Inflammatory macrophage (primary cell): ENCODE data around the gene CYSLTR2.

Experiments
- DNase-seq, 2 donors: peaks; one replicate each; pipeline ENCODE4 v3.0.0-alpha.2; 2020 to 2022

The CYSLTR2 gene

DNA sequence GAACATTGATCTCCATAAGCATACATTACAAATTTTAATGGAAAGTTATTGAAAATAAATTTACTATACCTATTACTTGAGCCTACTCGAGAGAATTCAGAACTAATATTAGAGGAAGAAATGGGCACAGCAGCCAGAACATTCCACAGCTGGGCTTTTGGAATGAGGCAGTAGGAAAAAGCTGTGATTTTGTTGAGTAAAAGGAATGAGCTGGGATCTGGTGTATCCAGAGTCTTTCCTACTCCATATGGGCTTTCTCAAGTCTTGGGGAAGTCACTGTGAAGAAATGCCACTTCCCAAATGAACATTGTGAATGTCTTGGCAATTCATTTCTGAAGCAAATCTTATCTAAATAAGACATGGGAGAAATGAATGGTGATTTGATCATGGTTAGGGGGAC is 93.1 kb downstream of the CYSLTR2 start:
- no peak for DNase-seq

DNA sequence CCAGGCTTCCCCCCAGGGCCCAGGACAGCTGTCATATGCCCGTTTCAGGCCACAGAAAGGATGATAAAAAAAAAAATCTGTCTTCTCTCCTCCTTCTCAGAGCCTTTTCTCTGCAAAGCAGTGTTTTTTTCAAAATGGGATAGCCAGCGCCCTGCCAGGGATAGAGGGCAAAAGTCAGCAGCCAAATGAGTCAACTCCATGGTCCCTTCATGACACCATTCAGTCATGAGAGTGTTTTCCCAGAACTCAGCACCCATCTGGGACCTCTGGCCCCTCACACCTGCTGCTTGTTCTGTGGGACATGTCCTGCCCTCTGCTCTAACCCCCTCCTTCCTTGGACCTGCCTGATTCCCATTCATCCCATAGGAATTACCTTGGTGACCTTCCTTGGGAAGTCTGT is 95.0 kb downstream of the CYSLTR2 start:
- DNase-seq, result no peak

DNA sequence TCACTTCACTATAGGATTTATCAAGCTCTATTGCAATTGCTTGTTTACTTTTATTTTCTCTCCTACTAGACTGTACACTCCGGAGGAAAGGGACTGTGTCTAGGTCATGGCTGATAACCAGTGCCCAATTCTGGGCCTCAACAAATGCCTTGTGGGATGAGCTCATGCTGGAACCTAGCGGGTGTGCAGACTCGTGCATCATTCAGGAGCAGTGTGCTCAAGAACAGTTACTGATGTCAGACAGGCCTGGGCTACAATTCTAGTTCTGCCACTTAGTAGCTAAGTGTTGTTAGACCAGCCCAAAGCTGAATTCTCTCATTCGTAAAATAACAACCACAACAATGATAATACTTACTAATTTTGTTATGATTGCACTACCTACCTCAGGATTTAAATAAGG is 95.4 kb downstream of the CYSLTR2 start:
- no peak for DNase-seq

DNA sequence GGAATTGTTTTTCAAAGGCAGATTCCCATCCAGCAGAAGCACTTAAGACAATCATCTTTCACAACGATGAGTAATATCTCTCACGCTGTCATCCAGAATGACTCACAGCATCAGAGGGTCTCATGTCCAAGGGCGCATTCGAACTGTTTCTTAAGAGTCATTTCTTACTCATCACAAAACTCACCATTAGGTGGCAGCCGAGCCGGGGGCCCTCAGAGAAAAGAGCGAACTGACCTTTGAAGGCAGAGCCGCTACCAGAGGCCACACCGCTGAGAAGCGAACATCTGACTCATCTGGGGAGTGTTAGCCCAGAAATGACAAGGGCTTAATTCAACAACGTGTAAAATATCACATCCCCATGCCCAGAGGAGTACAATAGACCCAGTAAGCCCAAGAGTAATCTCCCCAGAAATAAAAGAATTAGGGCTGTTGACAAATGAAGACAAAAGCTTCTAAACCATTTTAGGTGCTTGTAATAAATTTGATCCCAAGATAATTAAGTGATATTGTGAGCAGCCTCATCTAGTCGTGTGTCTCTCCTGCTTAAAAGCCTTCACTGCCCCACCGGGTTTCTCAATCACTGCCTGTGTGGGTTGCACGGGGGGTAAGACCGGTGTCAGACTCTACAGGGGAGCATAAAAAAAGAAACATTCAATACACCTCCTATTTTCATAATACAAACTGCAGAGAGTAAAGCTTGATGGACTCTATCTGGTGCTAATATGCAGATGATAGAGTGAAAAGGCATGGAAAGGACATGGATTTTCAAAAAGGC is 96.2 kb downstream of the CYSLTR2 start:
- DNase-seq, result peak; percentile 87 to 91

DNA sequence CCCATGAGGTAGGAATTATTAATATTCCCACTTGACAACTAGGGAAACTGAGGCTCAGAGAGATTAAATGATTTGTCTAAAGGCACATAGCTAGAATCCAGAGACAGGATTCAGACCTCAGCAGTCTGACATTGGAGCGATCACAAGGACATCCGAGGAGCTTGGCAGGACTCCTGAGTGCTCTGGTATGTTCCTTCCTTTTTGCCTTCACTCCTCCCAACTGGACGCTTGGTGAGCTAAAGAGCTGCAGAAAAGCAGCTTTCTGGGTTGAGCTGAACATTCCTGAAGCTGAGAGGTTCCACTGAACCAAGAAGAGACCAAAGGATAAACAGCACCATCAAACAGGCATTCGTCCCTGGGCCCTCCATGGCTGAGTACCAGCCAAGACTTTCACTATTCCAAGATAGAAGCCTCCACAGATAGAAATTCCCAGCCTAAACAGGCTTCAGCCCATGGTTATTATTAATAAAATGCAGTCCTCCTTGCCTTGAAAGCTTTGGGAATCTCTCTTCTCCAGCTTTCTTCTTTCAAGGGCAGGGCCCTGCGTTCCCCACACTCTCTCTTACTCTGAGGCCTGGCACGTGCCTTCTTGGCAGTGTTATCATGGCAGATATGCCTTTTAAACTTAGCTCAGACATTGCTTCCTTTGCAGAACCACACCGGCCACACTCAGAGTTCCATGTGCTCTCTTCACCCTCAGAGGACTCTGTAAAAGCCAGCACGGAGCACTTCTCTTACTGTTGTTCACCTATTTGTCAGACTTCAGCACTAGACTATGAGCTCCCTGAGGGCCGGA is 97.1 kb downstream of the CYSLTR2 start:
- DNase-seq, result no peak

DNA sequence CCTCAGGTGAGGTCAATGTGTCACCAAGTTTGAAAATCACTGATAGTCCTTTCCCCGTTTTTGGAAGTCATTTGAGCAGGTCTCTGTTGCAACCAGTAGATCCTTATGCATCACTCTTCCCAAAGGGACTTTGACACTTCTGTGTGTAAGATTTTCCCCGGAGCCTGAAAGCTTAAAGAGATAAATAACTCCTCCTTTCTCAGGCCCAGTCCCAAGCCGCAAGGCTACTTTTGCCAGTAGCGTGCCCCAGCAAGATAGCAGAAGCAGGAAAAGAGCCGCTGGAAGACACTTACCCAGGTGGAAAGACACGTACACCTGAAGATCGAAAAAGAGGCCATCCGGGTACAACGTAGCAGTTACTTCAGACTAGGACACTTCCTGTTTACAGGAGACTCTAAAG is 106.9 kb downstream of the CYSLTR2 start:
- no peak for DNase-seq
